Activated CD4-positive, alpha-beta T cell treated with anti-CD3 and anti-CD28 coated beads, Interleukin-2, Interleukin-4, amounts not matched to agents 100 ng/mL and 50 ng/mL, durations not matched to agents 16 hours and 8 hours (primary cell): ENCODE results near the gene ZNF438.
"Not testable (repeated sequence)": the region's sequence is repeated elsewhere in the genome, so short reads cannot be mapped to it uniquely, and the experiment has no call there.

Experiments
- DNase-seq: peaks from one replicate; pipeline ENCODE4 v3.0.0-alpha.2; 2020; ENCODE audit warnings: low spot score

Gene ZNF438

GRCh38 chr10:30984563-30985328 is 46.9 kb downstream of the ZNF438 start:
- no peak for DNase-seq

- not testable (repeated sequence) for DNase-seq
These were observed 48.5 kb downstream of the ZNF438 start for GRCh38 chr10:30983209-30983608.

- DNase-seq, result no peak
These were observed 50.6 kb downstream of the ZNF438 start for GRCh38 chr10:30980951-30981616.

GRCh38 chr10:30979956-30980355 is 51.7 kb downstream of the ZNF438 start:
- DNase-seq, result no peak

- no peak for DNase-seq
These were observed 52.8 kb downstream of the ZNF438 start for GRCh38 chr10:30978843-30979242.

- no peak for DNase-seq
These were observed 54.3 kb downstream of the ZNF438 start for GRCh38 chr10:30977385-30977784.

- no peak for DNase-seq
These were observed 56.8 kb downstream of the ZNF438 start for GRCh38 chr10:30974773-30975415.

- DNase-seq, result no peak
These were observed 57.3 kb downstream of the ZNF438 start for GRCh38 chr10:30974355-30974754.

GRCh38 chr10:30973737-30974136 is 57.9 kb downstream of the ZNF438 start:
- no peak for DNase-seq

GRCh38 chr10:30970760-30971460 is 60.8 kb downstream of the ZNF438 start:
- DNase-seq, result no peak

GRCh38 chr10:30968711-30969110 is 63.0 kb downstream of the ZNF438 start:
- no peak for DNase-seq

GRCh38 chr10:30967650-30968410 is 63.8 kb downstream of the ZNF438 start:
- DNase-seq, result no peak

- peak; percentile 24 for DNase-seq
These were observed 67.4 kb downstream of the ZNF438 start for GRCh38 chr10:30963992-30964930.

GRCh38 chr10:30962522-30962921 is 69.1 kb downstream of the ZNF438 start:
- no peak for DNase-seq

- DNase-seq, result no peak
These were observed 71.8 kb downstream of the ZNF438 start for GRCh38 chr10:30959836-30960210.

GRCh38 chr10:30949218-30949617 is 82.4 kb downstream of the ZNF438 start:
- DNase-seq, result not testable (repeated sequence)

- DNase-seq, result no peak
These were observed 87.7 kb downstream of the ZNF438 start for GRCh38 chr10:30944005-30944404.

GRCh38 chr10:30943451-30943850 is 88.2 kb downstream of the ZNF438 start:
- no peak for DNase-seq

- no peak for DNase-seq
These were observed 91.4 kb downstream of the ZNF438 start for GRCh38 chr10:30940256-30940655.

GRCh38 chr10:30939643-30940251 is 91.9 kb downstream of the ZNF438 start:
- no peak for DNase-seq
